GM12864 (cell line): ENCODE results near the gene RNF224.

ENCODE experiments used
- DNase-seq: peaks from one replicate; pipeline ENCODE4 v3.0.0-alpha.2; 2011; ENCODE audit warnings: low read depth
- H3K4me3 ChIP-seq: 2 replicates; pipeline ENCODE4 v1.5.1; 2011; ENCODE audit warnings: mild to moderate bottlenecking, low read depth, low read length, control low read depth
- TF ChIP-seq, protein P1 (sequence below): IDR thresholded peaks from 2 replicates; pipeline ENCODE4 v1.5.1; 2011; ENCODE audit warnings: low read depth, mild to moderate bottlenecking, moderate library complexity, low read length, control low read depth, inconsistent platforms; ENCODE audit errors: missing control alignments

The RNF224 gene

DNA sequence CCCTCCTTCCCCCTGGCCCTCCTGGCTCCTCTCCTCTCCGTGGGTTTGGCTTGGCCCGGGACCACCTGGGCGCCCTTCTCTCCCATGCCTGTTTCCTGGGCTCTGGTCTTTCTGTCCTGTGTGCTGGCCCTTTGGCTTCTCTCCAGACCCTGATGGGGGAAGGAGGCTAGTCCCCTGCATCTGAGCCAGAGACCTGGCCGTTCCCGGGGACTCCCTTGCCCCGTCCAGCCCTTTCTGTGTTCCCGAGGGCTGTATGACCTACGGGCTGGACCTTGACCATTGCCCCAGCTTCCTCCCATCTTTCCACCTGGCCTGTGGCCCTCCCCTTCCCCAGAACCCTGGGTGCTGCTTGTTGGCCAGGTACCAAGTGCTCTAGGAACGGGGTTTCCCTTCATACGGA lies 36.2 kb downstream of the RNF224 start:
- no peak overlapping the region for H3K4me3 ChIP-seq
- TF ChIP-seq, protein P1, sequence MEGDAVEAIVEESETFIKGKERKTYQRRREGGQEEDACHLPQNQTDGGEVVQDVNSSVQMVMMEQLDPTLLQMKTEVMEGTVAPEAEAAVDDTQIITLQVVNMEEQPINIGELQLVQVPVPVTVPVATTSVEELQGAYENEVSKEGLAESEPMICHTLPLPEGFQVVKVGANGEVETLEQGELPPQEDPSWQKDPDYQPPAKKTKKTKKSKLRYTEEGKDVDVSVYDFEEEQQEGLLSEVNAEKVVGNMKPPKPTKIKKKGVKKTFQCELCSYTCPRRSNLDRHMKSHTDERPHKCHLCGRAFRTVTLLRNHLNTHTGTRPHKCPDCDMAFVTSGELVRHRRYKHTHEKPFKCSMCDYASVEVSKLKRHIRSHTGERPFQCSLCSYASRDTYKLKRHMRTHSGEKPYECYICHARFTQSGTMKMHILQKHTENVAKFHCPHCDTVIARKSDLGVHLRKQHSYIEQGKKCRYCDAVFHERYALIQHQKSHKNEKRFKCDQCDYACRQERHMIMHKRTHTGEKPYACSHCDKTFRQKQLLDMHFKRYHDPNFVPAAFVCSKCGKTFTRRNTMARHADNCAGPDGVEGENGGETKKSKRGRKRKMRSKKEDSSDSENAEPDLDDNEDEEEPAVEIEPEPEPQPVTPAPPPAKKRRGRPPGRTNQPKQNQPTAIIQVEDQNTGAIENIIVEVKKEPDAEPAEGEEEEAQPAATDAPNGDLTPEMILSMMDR, result no peak
- no peak for DNase-seq

DNA sequence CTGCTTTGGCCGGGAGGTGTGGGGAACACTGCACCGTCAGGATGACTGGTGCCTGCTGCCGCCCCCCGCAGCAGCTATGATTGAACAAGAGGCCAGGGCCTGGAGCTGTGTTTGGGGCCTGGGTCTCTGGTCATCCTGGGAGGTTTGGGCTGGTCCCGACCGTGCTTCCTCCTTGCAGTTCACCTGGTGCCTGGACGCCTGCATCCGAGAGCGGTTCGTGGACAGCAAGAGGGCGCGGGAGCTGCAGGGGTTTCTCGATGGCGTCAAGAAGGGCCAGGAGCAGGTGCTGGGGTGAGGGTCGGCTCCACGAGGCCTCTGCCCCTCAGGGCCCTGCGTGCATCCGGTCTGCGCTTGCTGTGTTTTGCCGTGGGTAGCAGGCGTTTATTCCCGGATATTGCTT lies 36.8 kb downstream of the RNF224 start:
- DNase-seq, result no peak
- H3K4me3 ChIP-seq, result no peak overlapping the region
- TF ChIP-seq, protein P1, result no peak

DNA sequence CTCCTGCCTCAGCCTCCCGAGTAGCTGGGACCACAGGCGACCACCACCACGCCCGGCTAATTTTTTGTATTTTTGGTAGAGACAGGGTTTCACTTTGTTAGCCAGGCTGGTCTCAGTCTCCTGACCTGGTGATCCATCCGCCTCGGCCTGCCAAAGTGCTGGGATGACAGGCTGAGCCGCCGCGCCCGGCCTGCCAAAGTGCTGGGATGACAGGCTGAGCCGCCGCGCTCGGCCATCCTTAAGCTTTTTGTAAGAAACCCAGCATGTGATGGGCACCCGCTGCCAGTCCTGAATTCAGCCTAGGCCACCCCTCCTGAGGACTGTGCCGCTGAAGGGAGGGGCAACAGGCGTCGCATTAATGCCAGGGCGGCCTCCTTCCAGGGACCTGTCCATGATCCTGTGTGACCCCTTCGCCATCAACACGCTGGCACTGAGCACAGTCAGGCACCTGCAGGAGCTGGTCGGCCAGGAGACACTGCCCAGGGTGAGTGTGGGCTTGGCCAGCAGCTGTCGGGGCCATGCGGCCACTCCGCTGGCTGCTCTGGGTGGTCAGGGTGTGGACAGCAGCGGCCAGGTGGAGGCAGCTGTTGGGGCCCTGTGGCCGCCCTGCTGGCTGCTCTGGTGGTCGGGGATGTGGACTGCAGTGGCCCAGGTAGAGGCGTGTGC lies 38.3 kb downstream of the RNF224 start:
- H3K4me3 ChIP-seq, result no peak overlapping the region
- TF ChIP-seq, protein P1, result no peak
- no peak for DNase-seq

DNA sequence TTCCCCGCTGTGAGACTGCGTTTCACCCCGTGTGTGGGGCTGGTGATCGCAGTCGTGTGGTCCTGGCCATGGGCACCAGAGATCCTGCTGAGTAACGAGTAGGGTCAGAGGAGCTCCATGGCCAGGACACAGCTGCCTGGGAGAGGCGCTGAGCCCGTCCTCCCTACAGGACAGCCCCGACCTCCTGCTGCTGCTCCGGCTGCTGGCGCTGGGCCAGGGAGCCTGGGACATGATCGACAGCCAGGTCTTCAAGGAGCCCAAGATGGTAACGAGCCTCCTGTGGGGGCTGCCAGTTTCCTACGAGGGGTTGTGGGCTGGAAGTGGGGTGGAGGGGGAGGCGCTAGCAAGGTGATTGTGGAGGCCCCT lies 38.8 kb downstream of the RNF224 start:
- DNase-seq, result no peak
- TF ChIP-seq, protein P1, result no peak
- H3K4me3 ChIP-seq, result no peak overlapping the region

DNA sequence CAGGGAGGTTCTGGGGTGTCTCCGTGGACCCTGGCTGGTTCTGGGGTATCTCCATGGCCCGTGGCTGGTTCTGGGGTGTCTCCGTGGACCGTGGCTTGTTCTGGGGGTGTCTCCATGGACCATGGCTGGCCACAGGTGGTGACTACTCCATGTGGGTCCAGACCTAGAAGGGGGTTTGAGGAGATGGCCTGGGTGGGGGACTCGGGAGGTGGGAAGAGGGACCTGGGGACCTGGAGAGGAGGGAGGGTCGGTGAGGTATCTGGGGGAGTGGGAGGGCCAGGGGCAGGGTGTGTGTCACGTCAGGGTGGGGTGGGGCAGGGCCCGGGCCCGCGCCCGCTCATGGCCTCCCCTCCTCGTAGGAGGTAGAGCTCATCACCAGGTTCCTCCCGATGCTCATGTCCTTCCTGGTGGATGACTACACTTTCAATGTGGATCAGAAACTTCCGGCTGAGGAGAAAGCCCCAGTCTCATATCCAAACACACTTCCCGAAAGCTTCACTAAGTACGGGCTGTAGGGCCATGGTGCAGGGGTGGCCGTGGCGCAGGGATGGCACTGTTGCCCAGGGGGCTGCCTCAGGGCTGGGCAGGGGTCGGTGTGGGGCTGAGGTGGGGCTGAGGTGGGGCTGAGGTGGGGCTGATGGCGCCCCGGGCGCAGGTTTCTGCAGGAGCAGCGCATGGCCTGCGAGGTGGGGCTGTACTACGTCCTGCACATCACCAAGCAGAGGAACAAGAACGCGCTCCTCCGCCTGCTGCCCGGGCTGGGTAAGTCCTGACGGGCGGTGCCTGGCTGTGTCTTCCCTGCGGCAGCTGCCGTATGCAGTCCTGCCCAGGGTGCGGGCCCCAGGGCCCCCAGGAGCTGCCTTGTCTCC lies 39.5 kb downstream of the RNF224 start:
- TF ChIP-seq, protein P1, result no peak
- no peak for DNase-seq
- no peak overlapping the region for H3K4me3 ChIP-seq

DNA sequence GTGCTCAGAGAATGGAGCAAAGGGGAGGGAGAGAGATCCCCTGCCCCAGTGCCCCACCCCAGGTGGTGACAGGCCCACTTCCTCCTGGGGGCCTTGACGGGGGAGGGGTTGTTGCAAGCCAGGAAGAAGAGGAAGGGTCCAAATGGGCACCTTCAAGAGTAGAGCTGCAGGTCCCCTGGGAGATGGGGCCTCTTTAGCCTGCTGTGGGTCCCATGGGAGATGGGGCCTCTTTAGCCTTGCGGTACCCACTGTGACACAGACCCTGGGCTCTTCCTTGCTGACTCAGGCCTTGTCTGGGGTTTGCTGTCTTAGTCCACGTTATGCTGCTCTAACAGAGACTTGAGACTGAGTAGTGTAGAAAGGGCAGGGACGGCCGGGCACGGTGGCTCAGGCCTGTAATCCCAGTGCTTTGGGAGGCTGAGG lies 40.6 kb downstream of the RNF224 start:
- H3K4me3 ChIP-seq, result no peak overlapping the region
- TF ChIP-seq, protein P1, result no peak
- DNase-seq, result no peak
